ENCODE results near the gene CALN1.

Gene CALN1

DNA sequence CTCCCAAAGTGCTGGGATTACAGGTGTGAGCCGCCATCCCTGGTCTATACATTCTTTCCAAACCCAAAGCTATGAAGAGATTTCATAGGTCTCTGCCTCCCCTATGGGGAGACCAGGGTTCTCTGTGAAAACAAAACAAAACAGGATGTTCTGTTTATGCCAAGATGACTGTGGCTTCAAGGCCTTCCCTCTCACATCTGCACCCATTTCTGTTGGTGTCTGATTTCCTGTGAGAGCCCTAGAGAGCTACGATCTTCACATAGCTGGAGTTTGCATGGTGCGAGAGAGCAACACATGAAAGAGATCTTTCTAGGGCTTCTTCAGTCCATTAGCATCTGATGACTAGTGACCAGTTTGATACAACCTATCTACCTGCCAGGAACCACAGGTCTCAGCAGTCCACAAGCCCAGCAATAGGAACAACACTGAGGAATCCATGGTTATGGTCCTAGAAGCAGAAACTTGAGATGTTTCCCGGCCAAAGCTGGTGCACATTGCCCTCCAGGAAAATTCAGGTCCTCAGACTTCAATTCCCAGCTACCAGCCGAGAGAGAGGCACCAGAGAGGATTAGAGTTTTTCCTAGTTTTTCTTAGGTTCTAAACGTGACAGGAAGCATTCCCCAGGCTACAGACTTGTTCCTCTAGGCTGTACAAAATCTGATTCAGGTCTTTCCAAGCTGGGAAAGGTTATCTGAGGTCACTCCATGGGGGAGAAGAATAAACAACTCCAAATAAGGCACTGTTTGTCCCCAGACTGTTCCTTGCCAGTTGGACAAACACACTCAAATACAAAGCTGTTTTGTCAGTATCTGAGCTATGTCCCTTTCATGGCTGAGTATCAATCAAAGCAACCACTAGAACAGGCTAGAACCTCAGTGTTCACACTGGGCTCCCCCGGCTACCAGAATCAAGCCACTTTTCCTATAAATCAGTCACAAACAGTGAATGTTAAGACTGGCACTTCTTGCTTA lies 259.7 kb downstream of the CALN1 start:
- H3K4me3 ChIP-seq (replicated peaks; ENCODE audit: low read depth, low read length), result no peak overlapping the region
- TF ChIP-seq, protein P1, sequence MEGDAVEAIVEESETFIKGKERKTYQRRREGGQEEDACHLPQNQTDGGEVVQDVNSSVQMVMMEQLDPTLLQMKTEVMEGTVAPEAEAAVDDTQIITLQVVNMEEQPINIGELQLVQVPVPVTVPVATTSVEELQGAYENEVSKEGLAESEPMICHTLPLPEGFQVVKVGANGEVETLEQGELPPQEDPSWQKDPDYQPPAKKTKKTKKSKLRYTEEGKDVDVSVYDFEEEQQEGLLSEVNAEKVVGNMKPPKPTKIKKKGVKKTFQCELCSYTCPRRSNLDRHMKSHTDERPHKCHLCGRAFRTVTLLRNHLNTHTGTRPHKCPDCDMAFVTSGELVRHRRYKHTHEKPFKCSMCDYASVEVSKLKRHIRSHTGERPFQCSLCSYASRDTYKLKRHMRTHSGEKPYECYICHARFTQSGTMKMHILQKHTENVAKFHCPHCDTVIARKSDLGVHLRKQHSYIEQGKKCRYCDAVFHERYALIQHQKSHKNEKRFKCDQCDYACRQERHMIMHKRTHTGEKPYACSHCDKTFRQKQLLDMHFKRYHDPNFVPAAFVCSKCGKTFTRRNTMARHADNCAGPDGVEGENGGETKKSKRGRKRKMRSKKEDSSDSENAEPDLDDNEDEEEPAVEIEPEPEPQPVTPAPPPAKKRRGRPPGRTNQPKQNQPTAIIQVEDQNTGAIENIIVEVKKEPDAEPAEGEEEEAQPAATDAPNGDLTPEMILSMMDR (IDR thresholded peaks at IDR 0.05; ENCODE audit: low read depth, low read length, missing control alignments), result no peak
- DNase-seq (ENCODE audit: extremely low read depth, low read depth), result no peak

DNA sequence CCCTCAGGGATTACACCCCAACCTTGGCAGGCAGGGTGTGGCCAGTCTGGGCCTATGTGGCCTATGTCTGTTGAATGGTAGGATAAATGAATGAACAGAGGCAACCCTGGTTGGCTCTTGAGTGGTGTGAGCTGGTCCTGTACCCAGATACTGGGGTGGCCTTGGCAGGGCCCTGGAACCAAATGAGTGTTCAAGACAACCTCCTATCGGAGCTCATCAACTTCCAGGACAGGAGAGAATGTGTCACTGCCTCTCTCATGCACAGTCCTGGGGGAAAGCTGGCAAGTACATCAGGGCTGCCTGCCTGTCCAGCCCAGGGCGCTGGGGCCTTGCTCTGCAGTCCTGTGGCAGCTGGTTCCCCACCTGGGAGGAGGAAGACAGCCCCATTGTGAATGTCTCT lies 271.6 kb downstream of the CALN1 start:
- TF ChIP-seq, protein P1 (IDR thresholded peaks at IDR 0.05; ENCODE audit: low read depth, low read length, missing control alignments), result no peak
- no peak for DNase-seq (ENCODE audit: extremely low read depth, low read depth)
- H3K4me3 ChIP-seq (replicated peaks; ENCODE audit: low read depth, low read length), result no peak overlapping the region

DNA sequence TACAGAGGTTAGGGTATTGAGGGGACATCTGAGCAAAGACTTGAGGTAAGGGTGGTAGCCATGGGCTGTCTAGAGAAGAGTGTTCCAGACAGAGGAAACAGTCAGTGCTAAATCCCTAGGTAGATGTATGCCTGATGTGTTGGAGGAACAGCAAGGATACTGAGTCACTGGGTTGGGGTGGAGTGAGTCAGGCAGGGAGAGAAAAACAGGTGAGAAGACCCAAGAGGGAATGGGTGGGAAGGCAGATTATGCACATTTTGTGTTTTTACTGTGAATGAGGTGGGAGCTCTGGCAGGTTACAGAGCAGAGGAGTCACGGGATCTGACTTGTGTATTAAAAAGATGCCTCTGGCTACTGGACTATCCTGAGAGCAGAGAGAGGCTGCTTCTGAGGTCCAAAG lies 285.0 kb downstream of the CALN1 start:
- H3K4me3 ChIP-seq (replicated peaks; ENCODE audit: low read depth, low read length), result no peak overlapping the region
- TF ChIP-seq, protein P1 (IDR thresholded peaks at IDR 0.05; ENCODE audit: low read depth, low read length, missing control alignments), result no peak
- no peak for DNase-seq (ENCODE audit: extremely low read depth, low read depth)

DNA sequence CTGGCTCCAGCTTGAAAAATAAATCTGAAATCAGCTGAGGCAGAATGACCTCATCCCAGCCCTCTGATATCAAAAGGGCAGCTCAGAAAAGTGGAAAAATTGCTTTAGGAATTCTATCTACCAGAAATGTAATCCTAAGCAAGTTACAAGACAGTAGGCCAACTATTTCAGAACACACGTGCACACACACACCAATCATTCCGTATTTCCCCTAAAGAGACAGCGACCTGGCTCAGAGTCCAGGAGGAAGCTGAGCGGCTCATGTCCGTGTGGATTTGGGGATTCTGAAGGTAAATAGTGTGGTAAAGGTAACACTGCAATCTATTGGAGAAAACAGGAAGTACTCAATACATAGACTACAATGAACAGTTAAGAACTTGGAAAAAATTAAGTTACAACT lies 288.2 kb downstream of the CALN1 start:
- no peak for DNase-seq (ENCODE audit: extremely low read depth, low read depth)

DNA sequence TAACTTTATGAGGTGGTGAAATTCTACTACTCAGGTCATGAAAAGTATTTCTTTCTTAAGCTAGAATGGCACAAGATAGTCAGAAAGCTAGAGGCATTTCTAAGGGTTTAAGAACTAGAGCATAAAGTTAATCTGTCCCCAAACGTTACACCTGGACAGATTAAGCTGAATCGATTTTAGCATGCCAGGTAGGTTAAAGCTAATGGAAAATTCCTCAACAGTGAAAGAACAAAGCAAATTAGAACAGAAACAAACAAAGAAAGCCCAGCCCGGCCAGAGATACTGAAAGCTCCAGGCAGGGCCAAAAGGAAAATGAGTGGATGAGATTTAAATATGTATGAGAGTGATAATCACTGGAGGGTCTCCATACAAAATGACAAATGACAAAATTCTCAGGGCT lies 293.8 kb downstream of the CALN1 start:
- TF ChIP-seq, protein P1 (IDR thresholded peaks at IDR 0.05; ENCODE audit: low read depth, low read length, missing control alignments), result no peak
- H3K4me3 ChIP-seq (replicated peaks; ENCODE audit: low read depth, low read length), result no peak overlapping the region
- no peak for DNase-seq (ENCODE audit: extremely low read depth, low read depth)

More for the DNA sequence above, 288.2 kb downstream of the CALN1 start:
- TF ChIP-seq, protein P1 (IDR thresholded peaks at IDR 0.05; ENCODE audit: low read depth, low read length, missing control alignments), result no peak
- H3K4me3 ChIP-seq (replicated peaks; ENCODE audit: low read depth, low read length), result no peak overlapping the region

DNA sequence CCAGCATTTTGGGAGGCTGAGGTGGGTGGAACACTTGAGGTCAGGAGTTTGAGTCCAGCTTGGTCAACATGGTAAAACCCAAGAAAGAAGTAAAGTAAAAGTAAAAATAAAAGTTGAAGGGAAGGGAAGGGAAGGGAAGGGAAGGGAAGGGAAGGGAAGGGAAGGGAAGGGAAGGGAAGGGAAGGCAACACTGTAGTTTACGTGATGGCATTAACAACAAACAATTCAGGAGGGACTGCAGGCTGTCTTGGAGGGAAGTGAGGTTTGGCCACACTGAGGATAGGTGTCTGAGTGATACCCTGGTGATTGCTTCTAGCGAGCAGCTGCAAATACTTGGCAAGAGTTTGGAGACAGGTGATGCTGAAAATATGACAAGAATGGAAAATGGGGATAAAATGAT lies 298.0 kb downstream of the CALN1 start:
- no peak overlapping the region for H3K4me3 ChIP-seq (replicated peaks; ENCODE audit: low read depth, low read length)
- TF ChIP-seq, protein P1 (IDR thresholded peaks at IDR 0.05; ENCODE audit: low read depth, low read length, missing control alignments), result no peak
- no peak for DNase-seq (ENCODE audit: extremely low read depth, low read depth)
